ENCODE data around the gene EPHA5. TPM values are rescaled to one million over a fixed set of nuclear protein-coding genes. Genes with fewer than 3 reads are reported as not detected.
"Not testable (repeated sequence)": the region's sequence is repeated elsewhere in the genome, so short reads cannot be mapped to it uniquely, and the experiment has no call there.

Gene EPHA5
- total and polyA plus RNA-seq, 4 donors = 0.02 to 0.15 (median 0.11) TPM; not detected in 1

DNA sequence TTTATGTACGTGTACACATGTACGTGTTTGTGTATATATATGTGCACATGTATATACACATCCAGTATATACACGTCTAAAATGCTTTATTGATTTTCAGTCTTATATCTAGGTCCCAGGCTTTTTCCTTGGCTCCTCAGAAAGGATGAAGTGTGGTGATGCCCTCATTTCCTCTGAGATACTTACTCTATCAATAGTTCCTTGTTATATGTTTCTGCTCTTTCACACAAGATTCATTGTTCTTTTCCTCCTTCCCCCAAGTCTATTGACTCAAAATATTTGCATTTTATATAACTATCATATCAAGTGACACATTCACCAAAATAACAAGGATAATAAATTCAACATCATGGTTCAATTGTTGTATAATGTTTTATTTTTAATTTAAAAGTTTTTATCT, 359.2 kb downstream of the EPHA5 start:
- no peaks in the 10 kb centered on the region for H3K36me3 ChIP-seq (ENCODE audit: control insufficient read depth in 4 of 4, insufficient read depth in 4 of 4, low read length in 4 of 4)
- no peak overlapping the region for H3K4me3 ChIP-seq
- 87 to 90% methylated on average over 3 of the region's 3 CpGs for WGBS, 2 donors
- no peaks in the 10 kb centered on the region for H3K9me3 ChIP-seq (ENCODE audit: control insufficient read depth in 4 of 4, insufficient read depth in 3 of 4, low read length in 3 of 4)
- no peak overlapping the region for H3K27ac ChIP-seq (ENCODE audit: low read depth in 1 of 2, low read length in 1 of 2)
- no peak for ATAC-seq (ENCODE audit: insufficient read depth, low FRiP score)
- no peak for DNase-seq
- no peaks in the 10 kb centered on the region for H3K4me1 ChIP-seq (ENCODE audit: control insufficient read depth in 5 of 5, insufficient read depth in 5 of 5, low read length in 5 of 5)
- H3K27me3 ChIP-seq (ENCODE audit: control insufficient read depth in 3 of 3, insufficient read depth in 3 of 3, low read length in 2 of 3) = no peaks in the 10 kb centered on the region
- TF ChIP-seq, protein P1, sequence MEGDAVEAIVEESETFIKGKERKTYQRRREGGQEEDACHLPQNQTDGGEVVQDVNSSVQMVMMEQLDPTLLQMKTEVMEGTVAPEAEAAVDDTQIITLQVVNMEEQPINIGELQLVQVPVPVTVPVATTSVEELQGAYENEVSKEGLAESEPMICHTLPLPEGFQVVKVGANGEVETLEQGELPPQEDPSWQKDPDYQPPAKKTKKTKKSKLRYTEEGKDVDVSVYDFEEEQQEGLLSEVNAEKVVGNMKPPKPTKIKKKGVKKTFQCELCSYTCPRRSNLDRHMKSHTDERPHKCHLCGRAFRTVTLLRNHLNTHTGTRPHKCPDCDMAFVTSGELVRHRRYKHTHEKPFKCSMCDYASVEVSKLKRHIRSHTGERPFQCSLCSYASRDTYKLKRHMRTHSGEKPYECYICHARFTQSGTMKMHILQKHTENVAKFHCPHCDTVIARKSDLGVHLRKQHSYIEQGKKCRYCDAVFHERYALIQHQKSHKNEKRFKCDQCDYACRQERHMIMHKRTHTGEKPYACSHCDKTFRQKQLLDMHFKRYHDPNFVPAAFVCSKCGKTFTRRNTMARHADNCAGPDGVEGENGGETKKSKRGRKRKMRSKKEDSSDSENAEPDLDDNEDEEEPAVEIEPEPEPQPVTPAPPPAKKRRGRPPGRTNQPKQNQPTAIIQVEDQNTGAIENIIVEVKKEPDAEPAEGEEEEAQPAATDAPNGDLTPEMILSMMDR (IDR thresholded peaks at IDR 0.05; ENCODE audit: control extremely low read depth, extremely low read depth) = no peak
- no peak overlapping the region for H3K9ac ChIP-seq (ENCODE audit: insufficient read depth in 1 of 2, low read length in 2 of 2)

- DNase-seq = no peak
- no peaks in the 10 kb centered on the region for H3K4me1 ChIP-seq (ENCODE audit: control insufficient read depth in 5 of 5, insufficient read depth in 5 of 5, low read length in 5 of 5)
- H3K27ac ChIP-seq (ENCODE audit: low read depth in 1 of 2, low read length in 1 of 2) = no peak overlapping the region
- H3K36me3 ChIP-seq (ENCODE audit: control insufficient read depth in 4 of 4, insufficient read depth in 4 of 4, low read length in 4 of 4) = no peaks in the 10 kb centered on the region
- ATAC-seq (ENCODE audit: insufficient read depth, low FRiP score) = no peak
- WGBS, 2 donors = 86 to 92% methylated on average over 1 of the region's 1 CpG
- peaks cover 0 to 3% (median 0%) of the 10 kb centered on the region in 4 donors for H3K9me3 ChIP-seq (ENCODE audit: control insufficient read depth in 4 of 4, insufficient read depth in 3 of 4, low read length in 3 of 4)
- H3K9ac ChIP-seq (ENCODE audit: insufficient read depth in 1 of 2, low read length in 2 of 2) = no peak overlapping the region
- TF ChIP-seq, protein P1 (IDR thresholded peaks at IDR 0.05; ENCODE audit: control extremely low read depth, extremely low read depth) = no peak
- no peak overlapping the region for H3K4me3 ChIP-seq
- no peaks in the 10 kb centered on the region for H3K27me3 ChIP-seq (ENCODE audit: control insufficient read depth in 3 of 3, insufficient read depth in 3 of 3, low read length in 2 of 3)
Measured at GRCh38 chr4:65310586-65310985, 359.7 kb downstream of the EPHA5 start.

GRCh38 chr4:65308626-65309025, 361.7 kb downstream of the EPHA5 start:
- WGBS, 2 donors = 87 to 90% methylated on average over 8 of the region's 8 CpGs
- H3K9ac ChIP-seq (ENCODE audit: insufficient read depth in 1 of 2, low read length in 2 of 2); H3K4me3 ChIP-seq; H3K27ac ChIP-seq (ENCODE audit: low read depth in 1 of 2, low read length in 1 of 2); DNase-seq; ATAC-seq (ENCODE audit: insufficient read depth, low FRiP score); H3K4me1 ChIP-seq (ENCODE audit: control insufficient read depth in 5 of 5, insufficient read depth in 5 of 5, low read length in 5 of 5); H3K9me3 ChIP-seq (ENCODE audit: control insufficient read depth in 4 of 4, insufficient read depth in 3 of 4, low read length in 3 of 4); H3K27me3 ChIP-seq (ENCODE audit: control insufficient read depth in 3 of 3, insufficient read depth in 3 of 3, low read length in 2 of 3); H3K36me3 ChIP-seq (ENCODE audit: control insufficient read depth in 4 of 4, insufficient read depth in 4 of 4, low read length in 4 of 4): not testable (repeated sequence)

GRCh38 chr4:65302145-65302544, 368.1 kb downstream of the EPHA5 start:
- 8 to 17% methylated on average over 1 of the region's 1 CpG for WGBS, 2 donors
- H3K4me3 ChIP-seq = no peak overlapping the region
- no peak overlapping the region for H3K9ac ChIP-seq (ENCODE audit: insufficient read depth in 1 of 2, low read length in 2 of 2)
- DNase-seq (no peak), ATAC-seq (ENCODE audit: insufficient read depth, low FRiP score) (no peak)
- no peaks in the 10 kb centered on the region for H3K36me3 ChIP-seq (ENCODE audit: control insufficient read depth in 4 of 4, insufficient read depth in 4 of 4, low read length in 4 of 4)
- TF ChIP-seq, protein P1 (IDR thresholded peaks at IDR 0.05; ENCODE audit: control extremely low read depth, extremely low read depth) = no peak
- no peaks in the 10 kb centered on the region for H3K27me3 ChIP-seq (ENCODE audit: control insufficient read depth in 3 of 3, insufficient read depth in 3 of 3, low read length in 2 of 3)
- no peak overlapping the region for H3K27ac ChIP-seq (ENCODE audit: low read depth in 1 of 2, low read length in 1 of 2)
- no peaks in the 10 kb centered on the region for H3K4me1 ChIP-seq (ENCODE audit: control insufficient read depth in 5 of 5, insufficient read depth in 5 of 5, low read length in 5 of 5)
- peaks cover 0 to 6% (median 0%) of the 10 kb centered on the region in 4 donors for H3K9me3 ChIP-seq (ENCODE audit: control insufficient read depth in 4 of 4, insufficient read depth in 3 of 4, low read length in 3 of 4)
